Ovary (tissue), 9 donors: ENCODE measurements around the gene MAPK1. TPM values are rescaled to one million over a fixed set of nuclear protein-coding genes. Genes with fewer than 3 reads are reported as not detected.
"Not testable (repeated sequence)": the region's sequence is repeated elsewhere in the genome, so short reads cannot be mapped to it uniquely, and the experiment has no call there.

ENCODE experiments used
- DNase-seq, 5 donors: peaks; one replicate each; pipeline ENCODE4 v3.0.0-alpha.2; 2019 to 2020
- H3K27ac ChIP-seq, 2 donors: fragments of 200-600 bp; one replicate each; pipeline versions ENCODE4 v1.5.1 to v1.8.0; 2019 to 2022
- H3K27me3 ChIP-seq: fragments of 200-600 bp; one replicate; pipeline ENCODE4 v1.8.0; 2022
- H3K36me3 ChIP-seq: fragments of 200-600 bp; sonication (generic); one replicate; pipeline ENCODE4 v1.5.1; 2019
- H3K4me1 ChIP-seq: one replicate; pipeline ENCODE4 v1.8.1; 2013; ENCODE audit warnings: mild to moderate bottlenecking, moderate library complexity; ENCODE audit not compliant: insufficient read depth
- H3K4me3 ChIP-seq: fragments of 200-600 bp; sonication (generic); one replicate; pipeline ENCODE4 v1.5.1; 2017
- H3K9me3 ChIP-seq, 2 donors: fragments of 200-600 bp in 1 of 2; sonication (generic) in 1 of 2; one replicate each; pipeline versions ENCODE4 v1.5.1 to v1.8.1; 2013 to 2019; ENCODE audit warnings: mild to moderate bottlenecking in 1 of 2, moderate library complexity in 1 of 2
- CTCF ChIP-seq, 3 donors: fragments of 450-650 bp in 2 of 3; fragments of 200-600 bp in 1 of 3; IDR thresholded peaks; one replicate each; pipeline versions ENCODE4 v1.5.1 to v1.8.0; 2016 to 2022; ENCODE audit warnings: antibody characterized with exemption in 3 of 3, mild to moderate bottlenecking in 1 of 3
- EP300 ChIP-seq: sonication (generic); formaldehyde crosslinking; IDR thresholded peaks from one replicate; pipeline ENCODE4 v1.6.1; 2017; ENCODE audit warnings: antibody characterized with exemption
- POLR2A ChIP-seq: fragments of 450-650 bp; IDR thresholded peaks from one replicate; pipeline ENCODE4 v1.6.1; 2017; ENCODE audit warnings: antibody characterized with exemption, mild to moderate bottlenecking, moderate library complexity
- WGBS, 3 donors: extraction: QIAGEN DNeasy Blood & Tissue Kit in 1 of 3; methylation state at CpG; one replicate each; pipeline versions ENCODE4 v1.1.5 to v1.1.7; 2013 to 2017; 5-methylcytosine and 5-hydroxymethylcytosine counted together
- intact Hi-C, 4 donors: fragments of 100-400 bp; cut with DNase I; formaldehyde crosslinking; loops; one replicate each; pipeline versions ENCODE4 v1.11.0 to v1.15.1; 2022 to 2023
- polyA plus RNA-seq, 2 donors: library from polyadenylated mRNA; stranded (reverse); fragments of 200-250 nt in 1 of 2; fragments of 350-450 nt in 1 of 2; fragmentation: Illumina TruSeq in 1 of 2; extraction: RNeasy Lipid Tissue Mini Kit (QIAGEN cat#74804) in 1 of 2; gene quantifications; one replicate each; pipeline ENCODE4 v1.2.3, GENCODE V29; 2013 to 2014
- total RNA-seq, 7 donors: library from RNA; depleted of rRNA in 2 of 7; stranded (reverse); fragments of >200 nt in 2 of 7; fragmentation: NEBNext Ultra II Directional in 3 of 7; extraction: Animal tissue kit (Norgen Biotek cat#: 25700) in 3 of 7; gene quantifications; one replicate each; pipeline versions ENCODE4 v1.1.0 to v1.2.4, GENCODE V29; 2016 to 2023
- donor health status: DM: no; HTN: no; CAD: no; lungs with moderate emphysema.
- donor health status: DM: no; HTN: no; CAD: no.
- donor health status: Bipolar disorder and iron deficiency.
- donor health status: DM: yes; HTN: yes; CAD: no.
- donor health status: DM: no; HTN: no; CAD: no.
- donor health status: DM: yes; HTN: yes; CAD: no.

MAPK1 gene
- total and polyA plus RNA-seq, 9 donors, result 12.3 to 125 (median 98.1) TPM

- Histone ChIP-seq H3K27me3 (no peaks in the 10 kb centered on the region), H3K9me3 (no peaks in the 10 kb centered on the region), H3K36me3 (no peaks in the 10 kb centered on the region), H3K4me3 (no peak overlapping the region), H3K4me1 (peaks cover 3% of the 10 kb centered on the region), H3K27ac (no peak overlapping the region)
- no peak for TF ChIP-seq CTCF (IDR thresholded peaks at IDR 0.05)
- intact Hi-C loops, result no loop called here
- WGBS, 3 donors, result 88 to 92% (median 91%) methylated on average over 4 of the region's 4 CpGs
- DNase-seq, result no peak
Measured at GRCh38 chr22:21727159-21727558, 140.3 kb downstream of the MAPK1 start.

- Histone ChIP-seq H3K9me3 (no peaks in the 10 kb centered on the region), H3K4me3 (no peak overlapping the region), H3K27ac (no peak overlapping the region), H3K36me3 (no peaks in the 10 kb centered on the region), H3K27me3 (no peaks in the 10 kb centered on the region), H3K4me1 (peaks cover 3% of the 10 kb centered on the region)
- intact Hi-C loops, result no loop called here
- WGBS, 3 donors, result 85 to 88% (median 87%) methylated on average over 5 of the region's 5 CpGs
- no peak for TF ChIP-seq POLR2A
- no peak for TF ChIP-seq CTCF (IDR thresholded peaks at IDR 0.05)
- no peak for TF ChIP-seq EP300
- no peak for DNase-seq
Measured at GRCh38 chr22:21726650-21727049, 140.8 kb downstream of the MAPK1 start.

- H3K27ac ChIP-seq, result no peak overlapping the region
- H3K4me3 ChIP-seq, result no peak overlapping the region
- H3K36me3 ChIP-seq, result no peaks in the 10 kb centered on the region
- WGBS, 3 donors, result 92 to 94% (median 93%) methylated on average over 19 of the region's 19 CpGs
- peaks cover 3% of the 10 kb centered on the region for H3K4me1 ChIP-seq
- no peaks in the 10 kb centered on the region for H3K9me3 ChIP-seq
- no peak for DNase-seq
- TF ChIP-seq POLR2A (no peak), EP300 (no peak), CTCF (IDR thresholded peaks at IDR 0.05) (no peak)
- intact Hi-C loops, result no loop called here
- H3K27me3 ChIP-seq, result no peaks in the 10 kb centered on the region
Measured at GRCh38 chr22:21725956-21726649, 141.3 kb downstream of the MAPK1 start.

DNA sequence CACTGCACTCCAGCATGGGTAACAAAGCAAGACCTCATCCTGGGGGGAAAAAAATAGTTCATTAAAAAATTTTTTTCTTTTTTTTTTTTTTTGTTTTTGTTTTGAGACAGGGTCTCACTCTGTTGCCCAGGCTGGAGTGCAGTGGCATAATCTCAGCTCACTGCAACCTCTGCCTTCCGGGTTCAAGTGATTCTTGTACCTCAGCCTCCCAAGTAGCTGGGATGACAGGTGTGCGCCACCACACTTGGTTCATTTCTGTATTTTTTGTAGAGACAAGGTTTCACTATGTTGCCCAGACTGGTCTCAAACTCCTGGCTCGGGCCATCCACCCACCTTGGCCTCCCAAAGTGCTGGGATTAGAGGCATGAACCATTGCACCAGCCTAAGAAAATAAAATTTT, 142.9 kb downstream of the MAPK1 start:
- H3K9me3 ChIP-seq, H3K36me3 ChIP-seq, H3K4me3 ChIP-seq, DNase-seq, H3K4me1 ChIP-seq, intact Hi-C loops, H3K27me3 ChIP-seq, H3K27ac ChIP-seq: not testable (repeated sequence)
- 98 to 99% (median 99%) methylated on average over 3 of the region's 3 CpGs for WGBS, 3 donors

- H3K4me3 ChIP-seq, DNase-seq, intact Hi-C loops, H3K4me1 ChIP-seq, H3K27ac ChIP-seq, H3K36me3 ChIP-seq, H3K27me3 ChIP-seq, H3K9me3 ChIP-seq: not testable (repeated sequence)
- WGBS, 3 donors, result 97% methylated on average over 15 of the region's 15 CpGs
Measured at GRCh38 chr22:21721195-21721852, 146.1 kb downstream of the MAPK1 start.

DNA sequence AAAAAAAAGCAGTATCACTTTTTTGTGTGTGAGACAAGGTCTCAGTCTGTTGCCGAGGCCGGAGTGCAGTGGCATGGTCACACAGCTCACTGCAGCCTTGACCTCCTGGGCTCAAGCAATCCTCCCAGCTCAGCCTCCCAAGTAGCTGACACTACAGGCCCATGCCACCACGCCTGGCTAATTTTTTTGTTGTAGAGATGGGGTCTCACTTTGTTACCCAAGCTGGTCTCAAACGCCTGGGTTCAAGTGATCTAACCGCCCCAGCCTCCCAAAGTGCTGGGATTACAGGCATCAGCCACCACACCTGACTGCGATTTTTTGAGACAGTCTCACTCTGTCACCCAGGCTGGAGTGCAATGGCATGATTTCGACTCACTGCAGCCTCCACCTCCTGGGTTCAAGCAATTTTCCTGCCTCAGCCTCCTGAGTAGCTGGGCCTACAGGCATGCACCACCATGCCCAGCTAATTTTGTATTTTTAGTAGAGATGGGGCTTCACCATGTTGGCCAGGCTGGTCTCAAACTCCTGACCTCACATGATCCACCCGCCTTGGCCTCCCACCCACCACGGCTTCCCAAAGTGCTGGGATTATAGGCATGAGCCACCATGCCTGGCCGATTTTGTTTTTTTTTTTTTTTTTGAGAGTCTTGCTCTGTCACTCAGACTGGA, 147.1 kb downstream of the MAPK1 start:
- DNase-seq, H3K27me3 ChIP-seq, H3K4me1 ChIP-seq, H3K36me3 ChIP-seq, H3K27ac ChIP-seq, intact Hi-C loops, H3K4me3 ChIP-seq, H3K9me3 ChIP-seq: not testable (repeated sequence)
- WGBS, 3 donors, result 94 to 95% (median 95%) methylated on average over 10 of the region's 10 CpGs
